Suppressor macrophage treated with lipopolysaccharide for 4 hours (primary cell): ENCODE measurements around the gene CCDC197.

ENCODE experiments used
- DNase-seq: peaks from one replicate; pipeline ENCODE4 v3.0.0-alpha.2; 2020

The CCDC197 gene

GRCh38 chr14:94045101-94045500 is 48.0 kb downstream of the CCDC197 start:
- DNase-seq: no peak

DNA sequence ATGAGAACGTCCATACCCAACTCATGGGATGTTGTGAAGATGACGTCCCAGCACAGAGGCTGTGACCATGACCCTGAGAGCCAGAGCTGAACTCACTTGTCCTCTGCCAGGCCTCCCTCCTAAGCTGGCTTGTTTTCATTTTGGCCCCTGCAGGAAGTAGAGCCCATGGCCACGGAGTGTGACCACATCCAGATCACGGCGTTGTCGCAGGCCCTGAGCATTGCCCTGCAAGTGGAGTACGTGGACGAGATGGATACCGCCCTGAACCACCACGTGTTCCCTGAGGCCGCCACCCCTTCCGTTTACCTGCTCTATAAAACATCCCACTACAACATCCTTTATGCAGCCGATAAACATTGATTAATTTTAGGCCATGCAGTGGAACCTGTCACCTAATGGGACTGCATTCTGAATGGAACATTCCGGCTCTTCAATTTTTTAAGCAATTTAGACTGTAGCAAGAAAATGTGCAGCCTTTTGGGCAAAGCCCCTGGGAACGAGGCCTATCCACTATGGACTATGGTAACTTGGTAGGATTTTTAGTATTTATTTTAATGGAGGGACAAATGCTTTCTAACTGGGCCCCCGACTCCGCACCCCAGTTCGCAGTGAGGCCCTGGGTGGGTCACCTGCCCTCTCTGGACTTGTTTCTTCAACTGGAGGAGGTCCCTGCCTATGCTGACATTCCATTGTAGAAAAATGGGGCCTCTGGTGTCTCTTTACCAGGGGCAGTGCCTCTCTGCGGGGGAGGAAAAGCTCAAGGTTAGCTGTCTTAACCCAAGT is 48.7 kb downstream of the CCDC197 start:
- DNase-seq: no peak

GRCh38 chr14:94046696-94047250 is 49.7 kb downstream of the CCDC197 start:
- DNase-seq: no peak

GRCh38 chr14:94047581-94047980 is 50.5 kb downstream of the CCDC197 start:
- no peak for DNase-seq

- DNase-seq: no peak
Observed at GRCh38 chr14:94048691-94049624, 51.9 kb downstream of the CCDC197 start.

DNA sequence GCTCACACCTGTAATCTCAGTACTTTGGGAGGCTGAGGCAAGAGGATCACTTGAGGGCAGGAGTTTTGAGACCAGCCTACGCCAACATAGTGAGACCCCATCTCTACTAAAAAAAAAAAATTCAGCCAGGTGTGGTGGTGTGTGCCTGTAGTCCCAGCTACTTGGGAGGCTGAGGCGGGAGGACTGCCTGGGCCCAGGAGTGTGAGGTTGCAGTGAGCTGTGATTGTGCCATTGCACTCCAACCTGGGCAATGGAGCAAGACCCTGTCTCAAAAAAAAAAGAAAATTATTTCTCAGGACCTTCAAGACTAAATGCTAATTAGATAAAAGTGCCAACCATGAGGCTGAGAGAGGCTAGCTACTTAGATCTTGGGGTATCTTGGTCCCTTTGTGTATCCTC is 52.5 kb downstream of the CCDC197 start:
- DNase-seq: no peak

- no peak for DNase-seq
Observed at GRCh38 chr14:94050231-94050880, 53.3 kb downstream of the CCDC197 start.

GRCh38 chr14:94051115-94051514 is 54.0 kb downstream of the CCDC197 start:
- DNase-seq: no peak

- DNase-seq: no peak
Observed at GRCh38 chr14:94051779-94052178, 54.7 kb downstream of the CCDC197 start.

GRCh38 chr14:94052199-94052598 is 55.1 kb downstream of the CCDC197 start:
- DNase-seq: no peak

- DNase-seq: no peak
Observed at GRCh38 chr14:94052662-94053061, 55.6 kb downstream of the CCDC197 start.

GRCh38 chr14:94054401-94054800 is 57.3 kb downstream of the CCDC197 start:
- DNase-seq: no peak

GRCh38 chr14:94054936-94055335 is 57.8 kb downstream of the CCDC197 start:
- no peak for DNase-seq

DNA sequence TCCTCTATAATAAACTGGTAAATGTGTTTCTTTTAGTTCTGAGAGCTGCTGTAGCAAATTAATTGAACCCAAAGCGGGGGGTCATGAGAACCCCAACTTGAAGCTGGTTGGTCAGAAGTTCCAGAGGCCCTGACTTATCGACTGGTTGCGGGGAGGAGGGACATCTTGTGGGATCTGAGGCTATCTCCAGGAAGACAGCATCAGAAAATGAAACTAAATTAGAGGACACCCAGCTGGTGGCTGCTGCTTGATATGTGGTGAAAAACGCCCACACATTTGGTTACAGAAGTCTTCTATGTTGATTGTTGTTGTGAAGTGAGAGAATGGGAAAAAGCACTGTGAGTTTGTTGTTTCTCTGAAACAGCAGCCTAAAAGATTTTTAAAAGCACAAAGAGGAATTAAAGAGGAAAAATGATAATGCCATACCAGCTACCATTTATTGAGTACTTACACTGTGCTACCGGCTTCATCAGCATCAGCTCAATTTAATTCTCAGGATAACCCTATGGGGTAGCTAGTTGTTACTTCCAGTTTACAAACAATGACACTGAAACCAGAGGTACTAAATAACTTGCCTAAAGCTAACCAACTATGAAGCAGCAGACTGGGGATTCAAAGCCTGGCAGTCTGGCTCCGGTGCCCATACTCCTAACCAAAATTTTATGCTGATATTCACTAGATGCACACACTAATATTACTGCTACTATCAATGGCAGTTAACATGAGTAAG is 59.6 kb downstream of the CCDC197 start:
- peak; percentile 72 for DNase-seq

- no peak for DNase-seq
Observed at GRCh38 chr14:94058128-94058673, 61.1 kb downstream of the CCDC197 start.
